Stimulated activated CD8-positive, alpha-beta memory T cell treated with anti-CD3 and anti-CD28 coated beads, Interleukin-12 subunit alpha, Interleukin-12 subunit beta, amount 100 ng/mL, for 1 hour (primary cell): ENCODE results near the gene ADCY9.
"Not testable (repeated sequence)": the region's sequence is repeated elsewhere in the genome, so short reads cannot be mapped to it uniquely, and the experiment has no call there.

Experiments used
- DNase-seq: peaks from one replicate; pipeline ENCODE4 v3.0.0-alpha.2; 2020; ENCODE audit warnings: low read depth

ADCY9 gene

GRCh38 chr16:3949946-3950342 lies 166.3 kb downstream of the ADCY9 start:
- no peak for DNase-seq

GRCh38 chr16:3949287-3949686 lies 167.0 kb downstream of the ADCY9 start:
- no peak for DNase-seq

- no peak for DNase-seq
Observed at GRCh38 chr16:3948378-3948995, 167.8 kb downstream of the ADCY9 start.

GRCh38 chr16:3946604-3947180 lies 169.6 kb downstream of the ADCY9 start:
- no peak for DNase-seq

- no peak for DNase-seq
Observed at GRCh38 chr16:3945751-3946603, 170.3 kb downstream of the ADCY9 start.

- not testable (repeated sequence) for DNase-seq
Observed at GRCh38 chr16:3944457-3944856, 171.8 kb downstream of the ADCY9 start.

GRCh38 chr16:3942146-3942545 lies 174.1 kb downstream of the ADCY9 start:
- not testable (repeated sequence) for DNase-seq

GRCh38 chr16:3938843-3939624 lies 177.2 kb downstream of the ADCY9 start:
- peak; percentile 47 for DNase-seq

GRCh38 chr16:3938471-3938842 lies 177.8 kb downstream of the ADCY9 start:
- no peak for DNase-seq

GRCh38 chr16:3937066-3937875 lies 179.0 kb downstream of the ADCY9 start:
- DNase-seq: no peak

- DNase-seq: no peak
Observed at GRCh38 chr16:3935921-3936320, 180.3 kb downstream of the ADCY9 start.

GRCh38 chr16:3934491-3935181 lies 181.6 kb downstream of the ADCY9 start:
- DNase-seq: no peak

GRCh38 chr16:3927147-3927546 lies 189.1 kb downstream of the ADCY9 start:
- DNase-seq: not testable (repeated sequence)

- no peak for DNase-seq
Observed at GRCh38 chr16:3924763-3925162, 191.5 kb downstream of the ADCY9 start.

- DNase-seq: no peak
Observed at GRCh38 chr16:3922241-3922640, 194.0 kb downstream of the ADCY9 start.

- no peak for DNase-seq
Observed at GRCh38 chr16:3920206-3920605, 196.0 kb downstream of the ADCY9 start.

- no peak for DNase-seq
Observed at GRCh38 chr16:3919413-3919812, 196.8 kb downstream of the ADCY9 start.

- DNase-seq: no peak
Observed at GRCh38 chr16:3915426-3916260, 200.6 kb downstream of the ADCY9 start.

- no peak for DNase-seq
Observed at GRCh38 chr16:3912897-3913296, 203.3 kb downstream of the ADCY9 start.
